GM12801 (cell line): Measurements from ENCODE around the gene CRKL.

Source experiments
- CTCF ChIP-seq: IDR thresholded peaks from one replicate; pipeline ENCODE4 v1.5.1; 2011; ENCODE audit warnings: control low read depth; ENCODE audit not compliant: insufficient read length; ENCODE audit errors: extremely low read depth

The CRKL gene

GRCh38 chr22:20952544-20953341 is 35.5 kb downstream of the CRKL start:
- TF ChIP-seq CTCF, result no peak

- no peak for TF ChIP-seq CTCF
These were observed 36.1 kb downstream of the CRKL start for GRCh38 chr22:20953342-20953608.

- TF ChIP-seq CTCF, result no peak
These were observed 36.7 kb downstream of the CRKL start for GRCh38 chr22:20953668-20954500.

- no peak for TF ChIP-seq CTCF
These were observed 38.3 kb downstream of the CRKL start for GRCh38 chr22:20955548-20955947.

GRCh38 chr22:20956258-20957101 is 39.3 kb downstream of the CRKL start:
- no peak for TF ChIP-seq CTCF

- no peak for TF ChIP-seq CTCF
These were observed 40.0 kb downstream of the CRKL start for GRCh38 chr22:20957102-20957682.
